Neural cell (in vitro differentiated cells): ENCODE measurements around the gene PLK2. TPM values are rescaled to one million over a fixed set of nuclear protein-coding genes. Genes with fewer than 3 reads are reported as not detected.

Experiments
- H2AFZ ChIP-seq: fragments of 200-600, 300-800 bp; sonication (generic), shearing (Covaris generic); 2 replicates; pipeline ENCODE4 v1.6.0; 2014; ENCODE audit warnings: low read depth, mild to moderate bottlenecking, antibody characterized with exemption, low read length, moderate library complexity
- H3F3A ChIP-seq: fragments of 200-600 bp; shearing (Covaris generic); 2 replicates; pipeline ENCODE4 v1.6.1; 2016; ENCODE audit warnings: mild to moderate bottlenecking, moderate library complexity, mixed read lengths, antibody characterized with exemption, low read length; ENCODE audit not compliant: insufficient read depth, poor library complexity, severe bottlenecking
- H3K27ac ChIP-seq: fragments of 200-600, 300-800 bp; sonication (generic), shearing (Covaris generic); 2 replicates; pipeline ENCODE4 v1.5.1; 2014; ENCODE audit warnings: mild to moderate bottlenecking, low read length, moderate library complexity
- H3K27me3 ChIP-seq: fragments of 300-800, 200-600 bp; sonication (generic), shearing (Covaris generic); 2 replicates; pipeline ENCODE4 v1.6.0; 2014; ENCODE audit warnings: mild to moderate bottlenecking, low read depth, low read length, moderate library complexity; ENCODE audit not compliant: insufficient read depth
- H3K36me3 ChIP-seq: fragments of 300-800, 200-600 bp; sonication (generic), shearing (Covaris generic); 2 replicates; pipeline ENCODE4 v1.5.1; 2014; ENCODE audit warnings: mild to moderate bottlenecking, antibody characterized with exemption, low read length, moderate library complexity; ENCODE audit not compliant: insufficient read depth
- H3K4me2 ChIP-seq: fragments of 300-800, 200-600 bp; sonication (generic), shearing (Covaris generic); 2 replicates; pipeline ENCODE4 v1.6.0; 2014; ENCODE audit warnings: mild to moderate bottlenecking, low read length
- H3K4me3 ChIP-seq: fragments of 300-800, 200-600 bp; sonication (generic), shearing (Covaris generic); 2 replicates; pipeline ENCODE4 v1.5.1; 2014; ENCODE audit warnings: mild to moderate bottlenecking, low read length, moderate library complexity
- H3K79me2 ChIP-seq: fragments of 200-600 bp; shearing (Covaris generic); replicated peaks from 2 replicates; pipeline ENCODE4 v1.6.0; 2014; ENCODE audit warnings: mild to moderate bottlenecking, low read length, moderate library complexity; ENCODE audit not compliant: insufficient read depth
- H3K9ac ChIP-seq: fragments of 300-800, 200-600 bp; sonication (generic), shearing (Covaris generic); 2 replicates; pipeline ENCODE4 v1.6.1; 2016; ENCODE audit warnings: mild to moderate bottlenecking, low read length, mixed read lengths
- H3K9me2 ChIP-seq: fragments of 200-600 bp; shearing (Covaris generic); 2 replicates; pipeline ENCODE4 v1.6.1; 2016; ENCODE audit warnings: mild to moderate bottlenecking, low read length, mixed read lengths; ENCODE audit not compliant: insufficient read depth
- H3K9me3 ChIP-seq: fragments of 200-600, 300-800 bp; sonication (generic), shearing (Covaris generic); 2 replicates; pipeline ENCODE4 v1.6.1; 2016; ENCODE audit warnings: mild to moderate bottlenecking, mixed run types, low read length, moderate library complexity, mixed read lengths
- H4K20me1 ChIP-seq: fragments of 200-600 bp; shearing (Covaris generic); 2 replicates; pipeline ENCODE4 v1.6.1; 2016; ENCODE audit warnings: mild to moderate bottlenecking, mixed run types; ENCODE audit not compliant: insufficient read depth
- EP300 ChIP-seq: fragments of 450-650 bp; conservative IDR thresholded peaks from 2 replicates; pipeline ENCODE4 v1.6.1; 2014; ENCODE audit warnings: antibody characterized with exemption, mild to moderate bottlenecking, moderate library complexity; ENCODE audit not compliant: poor library complexity, severe bottlenecking
- EZH2 ChIP-seq: fragments of 200-600, 300-800 bp; shearing (Covaris generic), sonication (generic); IDR thresholded peaks from 2 replicates; pipeline ENCODE4 v1.6.1; 2014; ENCODE audit warnings: antibody characterized with exemption, low read length, borderline replicate concordance, mild to moderate bottlenecking; ENCODE audit not compliant: insufficient read depth, poor library complexity, severe bottlenecking
- MXI1 ChIP-seq: fragments of 450-650 bp; conservative IDR thresholded peaks from 2 replicates; pipeline ENCODE4 v1.6.1; 2014; ENCODE audit warnings: antibody characterized with exemption, mild to moderate bottlenecking; ENCODE audit not compliant: poor library complexity, severe bottlenecking
- POLR2AphosphoS5 ChIP-seq: IDR thresholded peaks from 2 replicates; pipeline ENCODE4 v1.6.1; 2012
- RAD21 ChIP-seq: fragments of 450-650 bp; conservative IDR thresholded peaks from 2 replicates; pipeline ENCODE4 v1.6.1; 2014; ENCODE audit warnings: antibody characterized with exemption, mild to moderate bottlenecking, moderate library complexity
- SMC3 ChIP-seq: fragments of 450-650 bp; conservative IDR thresholded peaks from 2 replicates; pipeline ENCODE4 v1.6.1; 2014; ENCODE audit warnings: antibody characterized with exemption, mild to moderate bottlenecking, moderate library complexity; ENCODE audit not compliant: poor library complexity
- TAF1 ChIP-seq: IDR thresholded peaks from 2 replicates; pipeline ENCODE4 v1.6.1; 2012; ENCODE audit warnings: low read depth
- polyA plus RNA-seq: library from polyadenylated mRNA; depleted of rRNA; stranded (reverse); fragments of >200 nt; gene quantifications from 2 replicates; pipeline ENCODE4 v1.2.3, GENCODE V29; 2014
- TF ChIP-seq, protein P1 (sequence below): fragments of 450-650 bp; IDR thresholded peaks from 2 replicates; pipeline ENCODE4 v1.5.1; 2014; ENCODE audit warnings: antibody characterized with exemption, mild to moderate bottlenecking, moderate library complexity; ENCODE audit not compliant: poor library complexity, severe bottlenecking
- TF ChIP-seq, protein P2 (sequence below): IDR thresholded peaks from 2 replicates; pipeline ENCODE4 v1.6.1; 2012; ENCODE audit warnings: borderline replicate concordance

Gene PLK2
- polyA plus RNA-seq, 1 donor from 2014 or later, result 309 TPM

DNA sequence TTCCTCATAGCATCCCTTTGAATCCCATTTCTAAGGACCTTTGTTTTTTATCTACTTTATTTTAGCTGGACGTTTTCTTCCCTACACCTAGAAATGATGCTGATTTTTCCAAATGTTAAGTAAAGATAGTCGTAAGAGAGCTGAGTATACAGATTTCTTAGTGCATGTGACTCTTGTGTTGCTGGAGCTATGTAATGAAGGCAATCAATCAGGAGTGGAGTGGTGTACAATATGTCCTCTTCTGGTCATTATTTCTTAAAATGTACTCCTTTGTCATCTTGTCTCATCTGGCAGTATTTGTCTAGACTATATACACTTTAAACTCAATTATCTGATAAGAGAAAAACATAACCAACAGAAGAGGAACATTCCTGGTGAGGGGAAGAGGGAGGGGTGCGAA, 44.9 kb upstream of the PLK2 start:
- Histone ChIP-seq H3K9ac (no peak overlapping the region), H3K36me3 (no peaks in the 10 kb centered on the region), H3K4me2 (no peak overlapping the region), H2AFZ (no peak overlapping the region), H3K9me3 (no peaks in the 10 kb centered on the region), H3K27ac (no peak overlapping the region), H3F3A (no peaks in the 10 kb centered on the region), H3K9me2 (no peaks in the 10 kb centered on the region), H3K79me2 (no peaks in the 10 kb centered on the region), H3K27me3 (no peaks in the 10 kb centered on the region), H4K20me1 (no peaks in the 10 kb centered on the region), H3K4me3 (no peak overlapping the region)
- TF ChIP-seq MXI1 (no peak), EZH2 (no peak), RAD21 (no peak), EP300 (no peak), TAF1 (no peak), POLR2AphosphoS5 (no peak)
- TF ChIP-seq, protein P1, sequence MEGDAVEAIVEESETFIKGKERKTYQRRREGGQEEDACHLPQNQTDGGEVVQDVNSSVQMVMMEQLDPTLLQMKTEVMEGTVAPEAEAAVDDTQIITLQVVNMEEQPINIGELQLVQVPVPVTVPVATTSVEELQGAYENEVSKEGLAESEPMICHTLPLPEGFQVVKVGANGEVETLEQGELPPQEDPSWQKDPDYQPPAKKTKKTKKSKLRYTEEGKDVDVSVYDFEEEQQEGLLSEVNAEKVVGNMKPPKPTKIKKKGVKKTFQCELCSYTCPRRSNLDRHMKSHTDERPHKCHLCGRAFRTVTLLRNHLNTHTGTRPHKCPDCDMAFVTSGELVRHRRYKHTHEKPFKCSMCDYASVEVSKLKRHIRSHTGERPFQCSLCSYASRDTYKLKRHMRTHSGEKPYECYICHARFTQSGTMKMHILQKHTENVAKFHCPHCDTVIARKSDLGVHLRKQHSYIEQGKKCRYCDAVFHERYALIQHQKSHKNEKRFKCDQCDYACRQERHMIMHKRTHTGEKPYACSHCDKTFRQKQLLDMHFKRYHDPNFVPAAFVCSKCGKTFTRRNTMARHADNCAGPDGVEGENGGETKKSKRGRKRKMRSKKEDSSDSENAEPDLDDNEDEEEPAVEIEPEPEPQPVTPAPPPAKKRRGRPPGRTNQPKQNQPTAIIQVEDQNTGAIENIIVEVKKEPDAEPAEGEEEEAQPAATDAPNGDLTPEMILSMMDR, result no peak
- TF ChIP-seq, protein P2, sequence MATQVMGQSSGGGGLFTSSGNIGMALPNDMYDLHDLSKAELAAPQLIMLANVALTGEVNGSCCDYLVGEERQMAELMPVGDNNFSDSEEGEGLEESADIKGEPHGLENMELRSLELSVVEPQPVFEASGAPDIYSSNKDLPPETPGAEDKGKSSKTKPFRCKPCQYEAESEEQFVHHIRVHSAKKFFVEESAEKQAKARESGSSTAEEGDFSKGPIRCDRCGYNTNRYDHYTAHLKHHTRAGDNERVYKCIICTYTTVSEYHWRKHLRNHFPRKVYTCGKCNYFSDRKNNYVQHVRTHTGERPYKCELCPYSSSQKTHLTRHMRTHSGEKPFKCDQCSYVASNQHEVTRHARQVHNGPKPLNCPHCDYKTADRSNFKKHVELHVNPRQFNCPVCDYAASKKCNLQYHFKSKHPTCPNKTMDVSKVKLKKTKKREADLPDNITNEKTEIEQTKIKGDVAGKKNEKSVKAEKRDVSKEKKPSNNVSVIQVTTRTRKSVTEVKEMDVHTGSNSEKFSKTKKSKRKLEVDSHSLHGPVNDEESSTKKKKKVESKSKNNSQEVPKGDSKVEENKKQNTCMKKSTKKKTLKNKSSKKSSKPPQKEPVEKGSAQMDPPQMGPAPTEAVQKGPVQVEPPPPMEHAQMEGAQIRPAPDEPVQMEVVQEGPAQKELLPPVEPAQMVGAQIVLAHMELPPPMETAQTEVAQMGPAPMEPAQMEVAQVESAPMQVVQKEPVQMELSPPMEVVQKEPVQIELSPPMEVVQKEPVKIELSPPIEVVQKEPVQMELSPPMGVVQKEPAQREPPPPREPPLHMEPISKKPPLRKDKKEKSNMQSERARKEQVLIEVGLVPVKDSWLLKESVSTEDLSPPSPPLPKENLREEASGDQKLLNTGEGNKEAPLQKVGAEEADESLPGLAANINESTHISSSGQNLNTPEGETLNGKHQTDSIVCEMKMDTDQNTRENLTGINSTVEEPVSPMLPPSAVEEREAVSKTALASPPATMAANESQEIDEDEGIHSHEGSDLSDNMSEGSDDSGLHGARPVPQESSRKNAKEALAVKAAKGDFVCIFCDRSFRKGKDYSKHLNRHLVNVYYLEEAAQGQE, result no peak

DNA sequence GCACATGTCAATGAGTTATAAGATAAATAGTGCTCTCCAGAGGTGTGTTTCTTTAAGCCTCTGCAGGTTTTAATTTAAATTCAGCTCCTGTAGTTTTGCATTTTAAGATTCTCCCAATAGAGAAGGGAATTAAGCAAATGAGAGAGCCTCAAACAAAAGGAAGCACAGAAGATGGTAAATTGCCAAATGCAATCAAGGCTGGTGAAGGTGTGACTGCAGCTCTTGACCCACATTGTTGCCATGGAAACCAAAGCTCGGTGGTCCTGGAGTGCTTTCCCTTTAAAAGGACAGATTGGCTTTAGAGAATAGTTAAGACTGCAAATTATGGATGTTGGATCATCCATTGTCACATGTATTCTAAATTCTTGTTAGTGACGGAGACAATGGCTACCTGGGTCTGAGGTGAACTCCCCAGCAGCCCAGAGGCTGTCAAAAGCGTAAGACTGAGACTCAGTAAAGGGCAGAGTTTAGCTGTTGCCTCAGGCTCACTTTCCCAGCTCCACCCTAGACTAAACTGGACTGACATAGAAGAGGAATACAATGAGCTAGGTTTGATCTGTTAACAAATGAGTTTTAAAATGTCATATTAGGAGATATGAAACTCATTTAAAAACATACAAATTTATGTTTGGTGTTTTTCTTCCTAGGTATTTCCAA, 43.6 kb upstream of the PLK2 start:
- TF ChIP-seq RAD21, result no peak
- no peak for TF ChIP-seq POLR2AphosphoS5
- TF ChIP-seq TAF1, result no peak
- TF ChIP-seq, protein P2, result no peak
- no peak for TF ChIP-seq MXI1
- no peak for TF ChIP-seq EZH2
- TF ChIP-seq, protein P1, result no peak
- TF ChIP-seq EP300, result no peak
- no peak for TF ChIP-seq SMC3

More for the DNA sequence above, 43.6 kb upstream of the PLK2 start:
- H4K20me1 ChIP-seq, result no peaks in the 10 kb centered on the region
- H3K27ac ChIP-seq, result peak overlapping the region; percentile 3
- H3K4me3 ChIP-seq, result peak overlapping the region; percentile 8
- no peak overlapping the region for H3K9ac ChIP-seq
- no peaks in the 10 kb centered on the region for H3K36me3 ChIP-seq
- H3K9me2 ChIP-seq, result no peaks in the 10 kb centered on the region
- H2AFZ ChIP-seq, result no peak overlapping the region
- H3K9me3 ChIP-seq, result no peaks in the 10 kb centered on the region
- no peaks in the 10 kb centered on the region for H3K27me3 ChIP-seq
- H3K79me2 ChIP-seq, result no peaks in the 10 kb centered on the region
- peak overlapping the region; percentile 23 for H3K4me2 ChIP-seq
- H3F3A ChIP-seq, result no peaks in the 10 kb centered on the region
